Measurements from ENCODE around the gene FSHR. TPM values are rescaled to one million over a fixed set of nuclear protein-coding genes. Genes with fewer than 3 reads are reported as not detected.

The FSHR gene
- total RNA-seq = not detected in 2 replicates

GRCh38 chr2:49154140-49154539 lies at the start of gene FSHR:
Gene FSHR (minus strand): TSS chr2:49154515. CDS start chr2:49154417, 98 bp downstream.
- Mint-ChIP-seq H3K27me3 (ENCODE audit: low read depth) (no peaks in the 10 kb centered on the region), H3K4me3 (ENCODE audit: low read depth) (no peak within 1 kb of the TSS), H3K9me3 (peaks cover 4% of the 10 kb centered on the region), H3K4me1 (ENCODE audit: low read depth) (no peaks in the 10 kb centered on the region), H3K27ac (no peak within 1 kb of the TSS), H3K36me3 (ENCODE audit: low read depth) (no peaks in the 10 kb centered on the region)
- intact Hi-C loops (cut with micrococcal nuclease) = no loop called here
- DNase-seq (ENCODE audit: low spot score) = no peak

- H3K9me3 Mint-ChIP-seq = no peaks in the 10 kb centered on the region
- DNase-seq (ENCODE audit: low spot score) = no peak
- no peak overlapping the region for H3K4me3 Mint-ChIP-seq (ENCODE audit: low read depth)
- H3K36me3 Mint-ChIP-seq (ENCODE audit: low read depth) = no peaks in the 10 kb centered on the region
- no peaks in the 10 kb centered on the region for H3K27me3 Mint-ChIP-seq (ENCODE audit: low read depth)
- H3K27ac Mint-ChIP-seq = no peak overlapping the region
- no peaks in the 10 kb centered on the region for H3K4me1 Mint-ChIP-seq (ENCODE audit: low read depth)
- intact Hi-C loops (cut with micrococcal nuclease) = no loop called here
These were observed 45.0 kb upstream of the FSHR start for GRCh38 chr2:49199266-49199665.

- H3K27me3 Mint-ChIP-seq (ENCODE audit: low read depth) = no peaks in the 10 kb centered on the region
- no peak for DNase-seq (ENCODE audit: low spot score)
- intact Hi-C loops (cut with micrococcal nuclease) = no loop called here
- H3K36me3 Mint-ChIP-seq (ENCODE audit: low read depth) = no peaks in the 10 kb centered on the region
- H3K4me1 Mint-ChIP-seq (ENCODE audit: low read depth) = no peaks in the 10 kb centered on the region
- no peak overlapping the region for H3K27ac Mint-ChIP-seq
- H3K9me3 Mint-ChIP-seq = no peaks in the 10 kb centered on the region
- H3K4me3 Mint-ChIP-seq (ENCODE audit: low read depth) = no peak overlapping the region
These were observed 40.4 kb upstream of the FSHR start for GRCh38 chr2:49194701-49195100.

- Mint-ChIP-seq H3K36me3 (ENCODE audit: low read depth) (no peaks in the 10 kb centered on the region), H3K4me3 (ENCODE audit: low read depth) (no peak overlapping the region), H3K27ac (no peak overlapping the region), H3K4me1 (ENCODE audit: low read depth) (no peaks in the 10 kb centered on the region), H3K9me3 (peaks cover 4% of the 10 kb centered on the region), H3K27me3 (ENCODE audit: low read depth) (no peaks in the 10 kb centered on the region)
- intact Hi-C loops (cut with micrococcal nuclease) = no loop called here
- no peak for DNase-seq (ENCODE audit: low spot score)
These were observed 37.7 kb upstream of the FSHR start for GRCh38 chr2:49192036-49192435.

GRCh38 chr2:49189512-49190225 lies 35.4 kb upstream of the FSHR start:
- no peak overlapping the region for H3K27ac Mint-ChIP-seq
- H3K4me1 Mint-ChIP-seq (ENCODE audit: low read depth) = no peaks in the 10 kb centered on the region
- intact Hi-C loops (cut with micrococcal nuclease) = no loop called here
- H3K4me3 Mint-ChIP-seq (ENCODE audit: low read depth) = no peak overlapping the region
- H3K36me3 Mint-ChIP-seq (ENCODE audit: low read depth) = no peaks in the 10 kb centered on the region
- H3K27me3 Mint-ChIP-seq (ENCODE audit: low read depth) = no peaks in the 10 kb centered on the region
- DNase-seq (ENCODE audit: low spot score) = no peak
- H3K9me3 Mint-ChIP-seq = peaks cover 4% of the 10 kb centered on the region

- Mint-ChIP-seq H3K36me3 (ENCODE audit: low read depth) (no peaks in the 10 kb centered on the region), H3K4me3 (ENCODE audit: low read depth) (no peak overlapping the region), H3K27me3 (ENCODE audit: low read depth) (no peaks in the 10 kb centered on the region), H3K27ac (no peak overlapping the region), H3K9me3 (peaks cover 4% of the 10 kb centered on the region), H3K4me1 (ENCODE audit: low read depth) (no peaks in the 10 kb centered on the region)
- DNase-seq (ENCODE audit: low spot score) = no peak
- intact Hi-C loops (cut with micrococcal nuclease) = no loop called here
These were observed 31.8 kb upstream of the FSHR start for GRCh38 chr2:49186050-49186648.

- no peak for DNase-seq (ENCODE audit: low spot score)
- intact Hi-C loops (cut with micrococcal nuclease) = no loop called here
- Mint-ChIP-seq H3K27ac (no peak overlapping the region), H3K4me3 (ENCODE audit: low read depth) (no peak overlapping the region), H3K36me3 (ENCODE audit: low read depth) (no peaks in the 10 kb centered on the region), H3K27me3 (ENCODE audit: low read depth) (no peaks in the 10 kb centered on the region), H3K4me1 (ENCODE audit: low read depth) (no peaks in the 10 kb centered on the region), H3K9me3 (peaks cover 3% of the 10 kb centered on the region)
These were observed 24.3 kb upstream of the FSHR start for GRCh38 chr2:49178656-49179055.

- Mint-ChIP-seq H3K27ac (no peak overlapping the region), H3K27me3 (ENCODE audit: low read depth) (no peaks in the 10 kb centered on the region), H3K36me3 (ENCODE audit: low read depth) (no peaks in the 10 kb centered on the region), H3K4me3 (ENCODE audit: low read depth) (no peak overlapping the region), H3K4me1 (ENCODE audit: low read depth) (no peaks in the 10 kb centered on the region), H3K9me3 (peaks cover 3% of the 10 kb centered on the region)
- DNase-seq (ENCODE audit: low spot score) = no peak
- intact Hi-C loops (cut with micrococcal nuclease) = no loop called here
These were observed 22.9 kb upstream of the FSHR start for GRCh38 chr2:49177194-49177593.

- intact Hi-C loops (cut with micrococcal nuclease) = no loop called here
- H3K36me3 Mint-ChIP-seq (ENCODE audit: low read depth) = no peaks in the 10 kb centered on the region
- DNase-seq (ENCODE audit: low spot score) = no peak
- no peaks in the 10 kb centered on the region for H3K4me1 Mint-ChIP-seq (ENCODE audit: low read depth)
- H3K4me3 Mint-ChIP-seq (ENCODE audit: low read depth) = no peak overlapping the region
- no peak overlapping the region for H3K27ac Mint-ChIP-seq
- H3K27me3 Mint-ChIP-seq (ENCODE audit: low read depth) = no peaks in the 10 kb centered on the region
- H3K9me3 Mint-ChIP-seq = peaks cover 3% of the 10 kb centered on the region
These were observed 21.5 kb upstream of the FSHR start for GRCh38 chr2:49175831-49176230.

- Mint-ChIP-seq H3K27ac (no peak overlapping the region), H3K9me3 (peaks cover 3% of the 10 kb centered on the region), H3K4me3 (ENCODE audit: low read depth) (no peak overlapping the region), H3K27me3 (ENCODE audit: low read depth) (no peaks in the 10 kb centered on the region), H3K36me3 (ENCODE audit: low read depth) (no peaks in the 10 kb centered on the region), H3K4me1 (ENCODE audit: low read depth) (no peaks in the 10 kb centered on the region)
- DNase-seq (ENCODE audit: low spot score) = no peak
- intact Hi-C loops (cut with micrococcal nuclease) = no loop called here
These were observed 20.4 kb upstream of the FSHR start for GRCh38 chr2:49174750-49175149.

GRCh38 chr2:49167131-49167530 lies 12.8 kb upstream of the FSHR start:
- Mint-ChIP-seq H3K4me1 (ENCODE audit: low read depth) (no peaks in the 10 kb centered on the region), H3K27ac (no peak overlapping the region), H3K27me3 (ENCODE audit: low read depth) (no peaks in the 10 kb centered on the region), H3K4me3 (ENCODE audit: low read depth) (no peak overlapping the region), H3K9me3 (peaks cover 8% of the 10 kb centered on the region), H3K36me3 (ENCODE audit: low read depth) (no peaks in the 10 kb centered on the region)
- DNase-seq (ENCODE audit: low spot score) = no peak
- intact Hi-C loops (cut with micrococcal nuclease) = no loop called here

- H3K27me3 Mint-ChIP-seq (ENCODE audit: low read depth) = no peaks in the 10 kb centered on the region
- H3K4me1 Mint-ChIP-seq (ENCODE audit: low read depth) = no peaks in the 10 kb centered on the region
- DNase-seq (ENCODE audit: low spot score) = no peak
- no peak overlapping the region for H3K27ac Mint-ChIP-seq
- intact Hi-C loops (cut with micrococcal nuclease) = no loop called here
- peaks cover 8% of the 10 kb centered on the region for H3K9me3 Mint-ChIP-seq
- no peak overlapping the region for H3K4me3 Mint-ChIP-seq (ENCODE audit: low read depth)
- no peaks in the 10 kb centered on the region for H3K36me3 Mint-ChIP-seq (ENCODE audit: low read depth)
These were observed 11.3 kb upstream of the FSHR start for GRCh38 chr2:49165662-49166061.

GRCh38 chr2:49164729-49165128 lies 10.4 kb upstream of the FSHR start:
- no peak for DNase-seq (ENCODE audit: low spot score)
- Mint-ChIP-seq H3K4me1 (ENCODE audit: low read depth) (no peaks in the 10 kb centered on the region), H3K9me3 (peaks cover 8% of the 10 kb centered on the region)

More at GRCh38 chr2:49164729-49165128, 10.4 kb upstream of the FSHR start:
- Mint-ChIP-seq H3K27me3 (ENCODE audit: low read depth) (no peaks in the 10 kb centered on the region), H3K36me3 (ENCODE audit: low read depth) (no peaks in the 10 kb centered on the region), H3K4me3 (ENCODE audit: low read depth) (no peak overlapping the region), H3K27ac (no peak overlapping the region)
- intact Hi-C loops (cut with micrococcal nuclease) = no loop called here

Measured in activated T-helper 2 cell treated with anti-CD3 and anti-CD28 coated beads, Interferon-gamma antibody, Interleukin-2, Interleukin-4, amounts not matched to agents 10 μg/mL and 5 μg/mL and 100 μg/mL, durations not matched to agents 14 hours and 24 hours and 36 hours (primary cell).